ENCODE measurements around the gene AGTRAP.

AGTRAP gene

DNA sequence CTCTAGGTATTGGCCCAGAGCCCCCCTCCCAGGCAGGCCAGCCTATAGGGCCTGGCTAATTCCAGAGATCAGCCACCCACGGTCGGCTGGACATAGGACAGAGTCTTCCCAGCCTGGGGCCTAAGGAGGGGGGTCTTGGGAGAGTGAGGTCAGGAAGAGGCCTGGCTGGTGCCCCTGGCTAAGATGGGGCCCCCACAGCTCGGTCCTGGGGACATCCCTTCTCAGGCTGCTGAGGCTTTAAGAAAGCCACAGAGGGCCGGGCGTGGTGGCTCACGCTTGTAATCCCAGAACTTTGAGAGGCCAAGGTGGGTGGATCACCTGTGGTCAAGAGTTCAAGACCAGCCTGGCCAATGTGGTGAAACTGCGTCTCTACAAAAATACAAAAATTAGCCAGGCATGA, 28.6 kb downstream of the AGTRAP start:
- no peak for DNase-seq

- no peak for DNase-seq
These were observed 29.9 kb downstream of the AGTRAP start for GRCh38 chr1:11765661-11766428.

DNA sequence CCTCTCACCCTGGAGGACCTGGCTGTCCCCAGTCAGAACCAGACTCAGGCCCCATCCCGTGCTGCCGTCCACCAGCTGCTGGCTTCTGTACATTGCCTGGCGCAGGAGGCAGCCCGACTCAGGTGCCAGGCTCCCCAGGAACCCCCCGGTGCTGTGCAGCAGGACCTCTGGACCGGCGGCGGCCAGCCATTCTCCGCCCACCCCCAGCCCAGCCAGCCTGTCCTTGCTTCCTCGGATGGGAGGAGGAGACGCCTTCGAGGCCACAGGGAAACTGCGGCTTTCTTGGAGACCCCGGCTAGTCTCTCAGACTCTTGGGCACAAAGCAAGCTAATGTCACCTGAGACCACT, 30.5 kb downstream of the AGTRAP start:
- DNase-seq: no peak

- no peak for DNase-seq
These were observed 32.2 kb downstream of the AGTRAP start for GRCh38 chr1:11767922-11768704.

DNA sequence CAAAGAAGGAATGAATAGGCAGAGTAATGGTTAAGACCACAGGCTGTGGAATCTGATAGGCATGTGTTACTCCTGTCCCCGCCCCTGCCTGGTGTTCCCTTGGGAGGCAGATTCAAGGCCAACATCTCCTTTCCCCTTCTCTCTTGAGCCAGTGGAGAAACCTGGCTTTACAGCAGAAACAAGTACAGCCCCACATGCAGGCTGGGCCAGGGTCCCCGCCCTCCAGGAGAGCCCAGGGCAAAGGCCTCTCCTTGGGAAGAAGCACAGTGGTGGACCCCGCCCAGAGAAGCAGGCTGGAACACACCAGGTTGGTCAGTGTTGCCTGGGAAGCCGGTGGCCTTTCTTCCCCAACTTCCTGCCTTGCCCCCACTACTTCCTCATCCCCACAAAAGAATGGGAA, 32.9 kb downstream of the AGTRAP start:
- no peak for DNase-seq

DNA sequence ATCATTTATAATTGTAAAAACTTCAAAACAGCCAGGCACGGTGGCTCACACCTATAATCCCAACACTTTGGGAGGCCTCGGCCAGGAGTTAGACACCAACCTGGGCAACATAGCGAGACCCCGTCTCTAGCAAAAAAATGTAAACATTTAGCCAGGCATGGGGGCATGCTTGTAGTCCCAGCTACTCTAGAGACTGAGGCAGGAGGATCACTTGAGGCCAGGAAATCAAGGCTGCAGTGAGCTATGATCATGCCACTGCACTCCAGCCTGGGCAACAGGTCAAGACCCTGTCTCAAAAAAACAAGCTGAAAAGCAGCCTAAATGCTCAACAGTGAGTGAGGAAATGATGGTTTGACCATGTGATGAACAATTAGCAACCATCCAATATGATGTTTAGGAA, 33.3 kb downstream of the AGTRAP start:
- no peak for DNase-seq

DNA sequence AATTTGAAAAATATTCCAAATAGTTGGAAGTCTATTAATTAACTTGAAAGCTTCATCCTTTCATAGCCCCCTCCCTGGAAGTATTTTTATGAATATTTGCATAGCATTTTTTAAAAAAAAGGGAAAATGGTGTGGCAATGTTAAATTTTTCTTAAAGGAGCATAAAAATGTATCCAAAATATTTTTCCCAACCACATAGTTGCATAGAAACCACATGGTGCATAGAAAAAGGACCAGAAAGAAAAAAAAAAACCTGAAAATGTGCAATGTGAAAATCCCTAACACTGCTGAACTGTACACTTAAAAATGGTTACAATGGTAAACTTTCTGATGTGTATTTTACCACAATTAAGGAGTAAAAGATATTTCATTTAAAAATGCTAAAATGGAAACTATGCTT, 34.1 kb downstream of the AGTRAP start:
- DNase-seq: no peak

GRCh38 chr1:11771481-11772043, 35.6 kb downstream of the AGTRAP start:
- DNase-seq: no peak

DNA sequence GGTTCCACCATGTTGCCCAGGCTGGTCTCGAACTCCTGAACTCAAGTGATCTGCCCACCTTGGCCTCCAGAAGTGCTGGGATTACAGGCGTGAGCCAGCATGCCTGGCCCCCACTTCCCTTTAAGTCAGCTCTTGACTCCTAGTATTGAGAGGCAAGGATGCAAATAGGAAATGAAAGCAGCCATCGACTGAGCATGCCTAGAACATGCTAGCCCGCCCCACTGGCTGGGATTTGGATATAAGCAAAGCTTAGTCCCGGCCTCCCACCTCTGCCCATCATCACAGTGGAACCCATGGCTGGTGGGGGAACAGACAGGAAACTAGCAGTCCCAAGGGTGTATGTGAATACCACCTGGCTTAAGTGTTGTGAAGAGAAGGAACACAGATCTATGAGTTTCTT, 36.5 kb downstream of the AGTRAP start:
- no peak for DNase-seq

GRCh38 chr1:11774753-11775152, 38.8 kb downstream of the AGTRAP start:
- no peak for DNase-seq

DNA sequence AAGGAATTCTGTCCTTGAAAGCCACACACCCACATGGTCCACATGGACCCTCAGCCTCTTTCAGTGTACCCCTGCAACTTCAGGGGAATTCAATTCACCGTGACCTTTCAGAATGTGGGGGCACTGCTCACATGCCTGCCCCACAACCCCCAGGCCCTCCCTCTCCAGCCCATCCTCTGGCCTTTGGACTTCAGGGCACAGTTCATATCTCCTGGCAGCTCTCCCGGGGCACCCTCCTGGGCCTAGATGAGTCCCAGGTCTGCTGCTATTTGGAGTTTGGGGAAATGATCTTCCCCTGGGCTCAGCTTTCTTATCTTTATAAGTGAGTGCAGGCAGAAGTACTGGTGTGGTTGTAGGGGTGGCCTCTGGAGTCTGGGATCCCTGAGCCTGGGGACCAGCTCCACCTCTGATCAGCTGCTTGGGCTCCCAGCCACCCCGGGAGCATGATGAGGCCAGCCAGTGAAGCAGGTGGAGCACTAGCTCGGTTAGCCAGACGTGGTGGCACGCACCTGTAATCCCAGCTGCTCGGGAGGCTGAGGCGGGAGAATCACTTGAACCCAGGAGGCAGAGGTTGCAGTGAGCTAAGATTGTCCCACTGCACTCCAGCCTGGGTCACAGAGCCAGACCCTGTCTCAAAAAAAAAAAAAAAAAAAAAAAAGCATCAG, 41.9 kb downstream of the AGTRAP start:
- DNase-seq: no peak

- DNase-seq: no peak
These were observed 42.4 kb downstream of the AGTRAP start for GRCh38 chr1:11778336-11778735.

GRCh38 chr1:11778844-11779623, 43.1 kb downstream of the AGTRAP start:
- DNase-seq: no peak

DNA sequence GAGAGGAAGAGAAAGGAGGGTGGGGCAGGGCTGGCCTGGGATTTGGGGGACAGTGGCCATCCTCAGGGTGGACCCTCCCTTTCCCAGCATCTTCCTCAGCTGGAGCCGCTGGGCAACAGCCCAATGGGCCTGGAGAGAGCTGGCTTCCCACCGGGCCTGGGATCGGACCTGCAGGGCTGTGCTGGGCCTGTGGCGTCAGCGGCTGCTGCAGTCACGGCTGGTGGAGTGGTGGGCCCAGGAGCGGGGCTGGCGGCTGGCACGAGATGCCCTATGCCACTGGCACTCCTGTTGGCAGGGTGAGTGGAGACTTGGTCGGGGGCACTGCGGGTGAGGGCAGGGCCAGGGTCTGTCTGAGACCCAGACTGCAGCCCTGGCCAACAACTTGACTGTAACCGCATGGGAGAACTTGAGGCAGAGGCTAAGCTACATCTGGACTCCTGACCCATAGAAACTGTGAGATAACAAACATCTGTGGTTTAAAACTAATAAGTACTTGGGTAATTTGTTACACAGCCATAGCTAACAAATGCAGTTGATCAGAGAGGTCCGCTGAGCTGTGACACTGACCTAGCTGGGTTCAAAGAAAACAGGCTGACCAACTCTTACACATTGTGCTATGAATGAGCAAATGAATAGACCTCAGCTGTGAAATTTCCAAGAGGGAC, 43.9 kb downstream of the AGTRAP start:
- DNase-seq: no peak

DNA sequence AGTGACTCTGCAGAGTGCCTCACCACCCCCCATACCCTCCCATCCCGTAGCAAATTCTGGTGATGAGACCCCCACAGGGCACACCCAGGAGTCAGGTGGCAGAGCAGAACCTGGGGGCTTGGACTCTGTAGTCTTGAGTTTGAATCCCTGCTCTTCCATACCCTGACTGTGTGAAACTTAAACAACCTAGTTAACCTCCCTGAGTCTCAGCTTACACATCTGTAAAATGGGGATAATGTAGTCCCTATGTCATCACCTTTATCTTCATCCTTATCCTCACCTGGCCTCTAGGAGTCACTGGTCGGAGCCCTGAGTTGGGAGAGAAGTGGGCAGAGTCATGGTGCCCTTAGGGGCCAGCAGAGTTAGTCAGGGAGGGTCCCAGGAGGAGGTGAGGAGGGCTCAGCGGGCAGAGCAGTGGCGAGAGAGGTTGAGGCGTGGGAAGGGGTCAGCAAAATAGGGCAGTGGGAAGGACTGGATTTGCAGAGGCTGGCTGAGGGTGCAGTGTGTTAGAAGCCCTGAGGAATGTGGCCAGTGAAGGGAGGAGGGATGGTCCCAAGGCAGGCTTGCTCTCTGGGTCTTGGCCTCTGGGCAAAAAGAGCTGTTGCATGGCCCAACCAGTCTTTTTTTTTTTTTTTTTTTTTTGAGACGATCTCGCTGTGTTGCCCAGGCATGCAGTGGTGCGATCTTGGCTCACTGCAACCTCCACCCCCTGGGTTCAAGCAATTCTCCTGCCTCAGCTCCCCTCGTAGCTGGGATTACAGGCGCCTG, 44.6 kb downstream of the AGTRAP start:
- DNase-seq: no peak

DNA sequence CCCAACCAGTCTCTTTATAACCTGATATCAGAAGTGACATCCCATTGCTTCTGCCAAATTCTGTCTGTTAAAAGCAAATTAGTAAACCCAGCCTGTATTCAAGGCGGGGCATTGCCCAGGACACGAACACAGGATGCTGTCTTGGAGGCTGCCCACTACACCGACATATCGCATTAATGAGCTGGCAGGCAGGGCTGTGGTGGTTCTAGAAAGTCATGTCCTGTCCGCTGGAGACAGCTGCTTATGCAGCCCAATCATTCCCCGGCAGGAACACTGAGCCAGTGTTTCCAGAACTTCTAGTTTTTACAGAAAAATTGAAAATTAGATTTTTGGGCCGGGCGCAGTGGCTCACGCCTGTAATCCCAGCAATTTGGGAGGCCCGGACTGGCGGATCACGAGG, 45.4 kb downstream of the AGTRAP start:
- no peak for DNase-seq

DNA sequence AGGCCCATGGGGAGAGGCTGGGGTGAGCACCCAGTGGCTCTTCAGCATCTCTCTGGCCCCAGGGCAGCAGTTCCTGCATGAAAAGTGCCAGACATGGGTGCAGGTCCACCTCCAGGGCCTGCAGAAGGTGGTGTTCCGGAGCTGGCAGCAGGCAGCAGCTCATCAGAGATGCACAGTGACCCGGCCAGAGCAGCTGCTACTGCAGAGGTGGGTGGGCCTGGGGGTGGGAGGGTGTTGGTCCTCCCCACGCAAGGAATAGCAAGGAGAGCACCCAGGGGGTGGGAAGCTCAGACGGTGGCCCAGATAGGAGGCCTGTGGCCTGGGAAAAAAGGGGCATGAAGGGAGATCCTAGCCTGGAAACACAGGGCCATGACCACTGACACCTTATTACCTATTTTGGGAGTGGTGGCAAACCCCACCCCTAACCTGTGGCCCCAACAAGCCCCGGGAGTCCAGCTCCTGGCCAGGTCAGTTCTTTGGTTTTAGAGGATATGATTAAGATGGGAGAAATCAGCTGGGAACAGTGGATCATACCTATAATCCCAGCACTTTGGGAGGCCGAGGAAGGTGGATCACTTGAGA, 46.3 kb downstream of the AGTRAP start:
- DNase-seq: no peak

- DNase-seq: no peak
These were observed 47.6 kb downstream of the AGTRAP start for GRCh38 chr1:11783556-11783955.

DNA sequence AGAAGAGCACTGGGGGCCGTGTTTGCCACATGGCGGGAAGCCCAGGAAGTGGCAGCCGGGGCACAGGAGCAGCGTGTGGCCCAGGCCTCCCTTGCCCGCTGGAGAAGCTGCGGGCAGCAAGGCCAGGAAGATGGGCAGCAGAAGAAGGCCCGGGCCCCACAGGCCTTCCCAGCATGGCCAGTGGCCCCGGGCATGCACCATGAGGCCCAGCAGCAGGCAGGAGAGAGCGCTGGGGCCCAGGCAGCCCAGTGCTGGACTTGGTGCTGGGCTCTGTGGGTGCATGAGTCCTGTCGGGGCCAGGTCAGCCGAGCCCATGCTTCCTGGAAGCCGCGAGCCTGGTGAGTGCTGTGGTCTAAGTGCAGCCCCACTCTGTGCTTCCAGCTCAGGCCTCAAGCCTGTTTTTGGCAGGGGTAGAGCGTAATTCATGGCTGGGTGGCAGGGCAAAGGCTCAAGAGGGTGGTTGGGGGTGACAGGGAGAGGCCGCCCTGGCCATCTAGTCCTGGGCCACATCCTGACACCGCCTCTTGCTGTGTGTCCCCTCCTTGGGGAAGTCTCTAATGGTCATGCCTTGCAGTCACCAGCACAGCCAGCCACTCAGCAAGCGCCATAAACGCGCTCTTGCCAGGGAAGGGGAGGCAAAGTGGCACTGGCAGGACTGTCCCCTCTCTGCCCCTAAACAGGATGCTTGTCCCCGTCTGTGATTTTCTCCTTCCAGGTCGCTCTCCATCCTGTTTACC, 48.5 kb downstream of the AGTRAP start:
- no peak for DNase-seq

Measured in central memory CD4-positive, alpha-beta T cell (primary cell).